ENCODE data around the gene GNGT2. TPM values are rescaled to one million over a fixed set of nuclear protein-coding genes. Genes with fewer than 3 reads are reported as not detected.

The GNGT2 gene
- polyA plus RNA-seq (2013, experiment 1 of 2) = 0.08 TPM
- 0.11 TPM for polyA plus RNA-seq (2013, experiment 2 of 2)

- peak within 1 kb of the TSS; percentile 84 for H2AFZ ChIP-seq (ENCODE audit: low read length)
- H3K4me3 ChIP-seq (ENCODE audit: low read length in 2 of 2) = no peak within 1 kb of the TSS
- no CpG with 5 or more reads among the region's 22 CpGs for WGBS, 2 donors (ENCODE audit: extremely low coverage in 2 of 2, insufficient read length in 2 of 2, insufficient replicate concordance in 1 of 2)
- no peak within 1 kb of the TSS for H3K4me2 ChIP-seq (ENCODE audit: insufficient read depth, low read length, poor library complexity, severe bottlenecking)
- no peak within 1 kb of the TSS for H3K27ac ChIP-seq (replicated peaks; ENCODE audit: low read length)
- no peak within 1 kb of the TSS for H2BK15ac ChIP-seq (ENCODE audit: low read length)
- H2BK5ac ChIP-seq (ENCODE audit: low read length) = no peak within 1 kb of the TSS
- peaks cover 0 to 51% (median 0%) of the 10 kb centered on the region in 3 experiments for H3K27me3 ChIP-seq (ENCODE audit: control insufficient read depth in 3 of 3, insufficient read depth in 3 of 3, low read depth in 1 of 3, low read length in 3 of 3)
- H3K18ac ChIP-seq (ENCODE audit: low read length) = peak within 1 kb of the TSS; percentile 78
- no peak within 1 kb of the TSS for H4K91ac ChIP-seq (ENCODE audit: low read depth, low read length, poor library complexity)
- no peak within 1 kb of the TSS for H3K23ac ChIP-seq (ENCODE audit: low read depth, low read length, poor library complexity)
- H3K9ac ChIP-seq (ENCODE audit: low read depth, low read length, poor library complexity) = no peak within 1 kb of the TSS
- no peak within 1 kb of the TSS for H2AK5ac ChIP-seq (ENCODE audit: low read depth, low read length)
- H3K4ac ChIP-seq (ENCODE audit: low read length) = no peak within 1 kb of the TSS
- H3K9me3 ChIP-seq (replicated peaks in 1 of 2; ENCODE audit: control insufficient read depth in 2 of 2, insufficient read depth in 1 of 2, low read depth in 1 of 2, low read length in 2 of 2) = no peaks in the 10 kb centered on the region
- no peaks in the 10 kb centered on the region for H3K36me3 ChIP-seq (replicated peaks in 1 of 2; ENCODE audit: control insufficient read depth in 2 of 2, insufficient read depth in 2 of 2, low read length in 2 of 2)
- H2BK12ac ChIP-seq (ENCODE audit: low read length) = peak within 1 kb of the TSS; percentile 10
- no peaks in the 10 kb centered on the region for H3K79me1 ChIP-seq (ENCODE audit: low read depth, low read length)
- peaks cover 0 to 13% of the 10 kb centered on the region in 2 donors for H3K4me1 ChIP-seq (ENCODE audit: control insufficient read depth in 2 of 2, insufficient read depth in 1 of 2, low read depth in 1 of 2, low read length in 2 of 2)
- no peak for DNase-seq (ENCODE audit: low spot score)
- H2BK120ac ChIP-seq (ENCODE audit: low read depth, low read length) = peak within 1 kb of the TSS; percentile 72
- peak within 1 kb of the TSS; percentile 63 for H3K14ac ChIP-seq (ENCODE audit: low read length)
- peak within 1 kb of the TSS; percentile 23 for H4K8ac ChIP-seq (ENCODE audit: low read depth, low read length)
These were observed at the start of gene GNGT2, which contains the start of gene ABI3 for GRCh38 chr17:49210158-49211029. Gene GNGT2 (minus strand): TSS chr17:49210574. CDS start chr17:49207422, 3,152 bp downstream. Gene ABI3 (plus strand): TSS chr17:49210707. CDS start chr17:49210725, 18 bp downstream.

GRCh38 chr17:49259663-49260010 lies 49.3 kb upstream of the GNGT2 start:
- Histone ChIP-seq H4K8ac (ENCODE audit: low read depth, low read length) (no peak overlapping the region), H3K27ac (replicated peaks; ENCODE audit: low read length) (no peak overlapping the region), H2BK15ac (ENCODE audit: low read length) (peak overlapping the region; percentile 93), H3K4me1 (ENCODE audit: control insufficient read depth in 2 of 2, insufficient read depth in 1 of 2, low read depth in 1 of 2, low read length in 2 of 2) (peaks cover 0 to 4% of the 10 kb centered on the region in 2 donors), H3K18ac (ENCODE audit: low read length) (peak overlapping the region; percentile 52), H4K91ac (ENCODE audit: low read depth, low read length, poor library complexity) (no peak overlapping the region), H3K9me3 (replicated peaks in 1 of 2; ENCODE audit: control insufficient read depth in 2 of 2, insufficient read depth in 1 of 2, low read depth in 1 of 2, low read length in 2 of 2) (no peaks in the 10 kb centered on the region), H2AK5ac (ENCODE audit: low read depth, low read length) (peak overlapping the region; percentile 28), H3K9ac (ENCODE audit: low read depth, low read length, poor library complexity) (no peak overlapping the region), H3K27me3 (ENCODE audit: control insufficient read depth in 3 of 3, insufficient read depth in 3 of 3, low read depth in 1 of 3, low read length in 3 of 3) (peaks cover 0 to 33% (median 13%) of the 10 kb centered on the region in 3 experiments), H3K14ac (ENCODE audit: low read length) (no peak overlapping the region), H3K23ac (ENCODE audit: low read depth, low read length, poor library complexity) (no peak overlapping the region), H2AFZ (ENCODE audit: low read length) (peak overlapping the region; percentile 95), H2BK12ac (ENCODE audit: low read length) (peak overlapping the region; percentile 41), H3K79me1 (ENCODE audit: low read depth, low read length) (no peaks in the 10 kb centered on the region), H3K4ac (ENCODE audit: low read length) (no peak overlapping the region), H2BK5ac (ENCODE audit: low read length) (no peak overlapping the region), H3K36me3 (replicated peaks in 1 of 2; ENCODE audit: control insufficient read depth in 2 of 2, insufficient read depth in 2 of 2, low read length in 2 of 2) (no peaks in the 10 kb centered on the region), H3K4me2 (ENCODE audit: insufficient read depth, low read length, poor library complexity, severe bottlenecking) (peak overlapping the region; percentile 80), H2BK120ac (ENCODE audit: low read depth, low read length) (no peak overlapping the region), H3K4me3 (ENCODE audit: low read length in 2 of 2) (peak overlapping the region; percentile 35 to 80)
- WGBS, 2 donors (ENCODE audit: extremely low coverage in 2 of 2, insufficient read length in 2 of 2, insufficient replicate concordance in 1 of 2) = no CpG with 5 or more reads among the region's 10 CpGs
- DNase-seq (ENCODE audit: low spot score) = no peak

GRCh38 chr17:49258394-49258793 lies 48.0 kb upstream of the GNGT2 start:
- Histone ChIP-seq H3K4me2 (ENCODE audit: insufficient read depth, low read length, poor library complexity, severe bottlenecking) (no peak overlapping the region), H2BK15ac (ENCODE audit: low read length) (no peak overlapping the region), H4K91ac (ENCODE audit: low read depth, low read length, poor library complexity) (no peak overlapping the region), H3K36me3 (replicated peaks in 1 of 2; ENCODE audit: control insufficient read depth in 2 of 2, insufficient read depth in 2 of 2, low read length in 2 of 2) (no peaks in the 10 kb centered on the region), H4K8ac (ENCODE audit: low read depth, low read length) (no peak overlapping the region), H3K4me3 (ENCODE audit: low read length in 2 of 2) (no peak overlapping the region), H3K79me1 (ENCODE audit: low read depth, low read length) (no peaks in the 10 kb centered on the region), H3K4ac (ENCODE audit: low read length) (no peak overlapping the region), H3K14ac (ENCODE audit: low read length) (no peak overlapping the region), H3K18ac (ENCODE audit: low read length) (no peak overlapping the region), H3K9me3 (replicated peaks in 1 of 2; ENCODE audit: control insufficient read depth in 2 of 2, insufficient read depth in 1 of 2, low read depth in 1 of 2, low read length in 2 of 2) (no peaks in the 10 kb centered on the region), H2BK5ac (ENCODE audit: low read length) (no peak overlapping the region), H3K4me1 (ENCODE audit: control insufficient read depth in 2 of 2, insufficient read depth in 1 of 2, low read depth in 1 of 2, low read length in 2 of 2) (peaks cover 0 to 4% of the 10 kb centered on the region in 2 donors), H3K9ac (ENCODE audit: low read depth, low read length, poor library complexity) (no peak overlapping the region), H2BK12ac (ENCODE audit: low read length) (no peak overlapping the region), H3K27me3 (ENCODE audit: control insufficient read depth in 3 of 3, insufficient read depth in 3 of 3, low read depth in 1 of 3, low read length in 3 of 3) (peaks cover 0 to 33% (median 13%) of the 10 kb centered on the region in 3 experiments), H3K23ac (ENCODE audit: low read depth, low read length, poor library complexity) (no peak overlapping the region), H3K27ac (replicated peaks; ENCODE audit: low read length) (no peak overlapping the region), H2BK120ac (ENCODE audit: low read depth, low read length) (no peak overlapping the region), H2AFZ (ENCODE audit: low read length) (no peak overlapping the region), H2AK5ac (ENCODE audit: low read depth, low read length) (no peak overlapping the region)
- no CpG with 5 or more reads among the region's 3 CpGs for WGBS, 2 donors (ENCODE audit: extremely low coverage in 2 of 2, insufficient read length in 2 of 2, insufficient replicate concordance in 1 of 2)
- DNase-seq (ENCODE audit: low spot score) = no peak

- peaks cover 0 to 2% of the 10 kb centered on the region in 2 donors for H3K36me3 ChIP-seq (replicated peaks in 1 of 2; ENCODE audit: control insufficient read depth in 2 of 2, insufficient read depth in 2 of 2, low read length in 2 of 2)
- H3K79me1 ChIP-seq (ENCODE audit: low read depth, low read length) = no peaks in the 10 kb centered on the region
- H3K14ac ChIP-seq (ENCODE audit: low read length) = no peak overlapping the region
- no peak overlapping the region for H3K4ac ChIP-seq (ENCODE audit: low read length)
- peak overlapping the region; percentile 33 for H2BK15ac ChIP-seq (ENCODE audit: low read length)
- no peak overlapping the region for H3K9ac ChIP-seq (ENCODE audit: low read depth, low read length, poor library complexity)
- H2AK5ac ChIP-seq (ENCODE audit: low read depth, low read length) = no peak overlapping the region
- no peak overlapping the region for H3K27ac ChIP-seq (replicated peaks; ENCODE audit: low read length)
- H3K27me3 ChIP-seq (ENCODE audit: control insufficient read depth in 3 of 3, insufficient read depth in 3 of 3, low read depth in 1 of 3, low read length in 3 of 3) = peaks cover 0 to 20% (median 6%) of the 10 kb centered on the region in 3 experiments
- H3K18ac ChIP-seq (ENCODE audit: low read length) = no peak overlapping the region
- H2AFZ ChIP-seq (ENCODE audit: low read length) = no peak overlapping the region
- no peak overlapping the region for H2BK12ac ChIP-seq (ENCODE audit: low read length)
- no peak overlapping the region for H4K8ac ChIP-seq (ENCODE audit: low read depth, low read length)
- H3K4me3 ChIP-seq (ENCODE audit: low read length in 2 of 2) = no peak overlapping the region
- DNase-seq (ENCODE audit: low spot score) = no peak
- no peak overlapping the region for H3K4me2 ChIP-seq (ENCODE audit: insufficient read depth, low read length, poor library complexity, severe bottlenecking)
- H3K4me1 ChIP-seq (ENCODE audit: control insufficient read depth in 2 of 2, insufficient read depth in 1 of 2, low read depth in 1 of 2, low read length in 2 of 2) = peaks cover 0 to 6% of the 10 kb centered on the region in 2 donors
- WGBS, 2 donors (ENCODE audit: extremely low coverage in 2 of 2, insufficient read length in 2 of 2, insufficient replicate concordance in 1 of 2) = no CpG with 5 or more reads among the region's 5 CpGs
- no peak overlapping the region for H2BK5ac ChIP-seq (ENCODE audit: low read length)
- H3K23ac ChIP-seq (ENCODE audit: low read depth, low read length, poor library complexity) = no peak overlapping the region
- no peak overlapping the region for H4K91ac ChIP-seq (ENCODE audit: low read depth, low read length, poor library complexity)
- H2BK120ac ChIP-seq (ENCODE audit: low read depth, low read length) = no peak overlapping the region
- peaks cover 0 to 3% of the 10 kb centered on the region in 2 donors for H3K9me3 ChIP-seq (replicated peaks in 1 of 2; ENCODE audit: control insufficient read depth in 2 of 2, insufficient read depth in 1 of 2, low read depth in 1 of 2, low read length in 2 of 2)
These were observed 44.8 kb upstream of the GNGT2 start for GRCh38 chr17:49255125-49255524.
